ENCODE data around the gene FGD4.

Gene FGD4

GRCh38 chr12:32400114-32400672 lies 835 bp downstream of the FGD4 start:
- no peaks in the 10 kb centered on the region for H3F3A ChIP-seq (ENCODE audit: low read depth)
- H3K4me2 ChIP-seq (ENCODE audit: low read depth, low read length, poor library complexity, severe bottlenecking): no peak overlapping the region
- no peaks in the 10 kb centered on the region for H3K4me1 ChIP-seq (ENCODE audit: insufficient read depth, low read length, poor library complexity, severe bottlenecking)
- H2AFZ ChIP-seq (ENCODE audit: low read length): no peak overlapping the region
- no peaks in the 10 kb centered on the region for H3K27me3 ChIP-seq (ENCODE audit: insufficient read depth, low read length, poor library complexity, severe bottlenecking)
- H3K4me3 ChIP-seq (ENCODE audit: low read length, poor library complexity, severe bottlenecking): no peak overlapping the region
- no peaks in the 10 kb centered on the region for H3K9me3 ChIP-seq (ENCODE audit: insufficient read depth, low read depth, low read length)
- TF ChIP-seq EZH2phosphoT487 (IDR thresholded peaks at IDR 0.05; ENCODE audit: borderline replicate concordance) (no peak), CTCF (conservative IDR thresholded peaks at IDR 0.05; ENCODE audit: low read length) (no peak)
- H3K36me3 ChIP-seq (ENCODE audit: insufficient read depth, low read length): no peaks in the 10 kb centered on the region
- H3K9me2 ChIP-seq (replicated peaks; ENCODE audit: low read depth, low read length): no peaks in the 10 kb centered on the region
- H4K20me1 ChIP-seq (ENCODE audit: insufficient read depth, low read length, poor library complexity, severe bottlenecking): no peaks in the 10 kb centered on the region
- no peaks in the 10 kb centered on the region for H3K79me2 ChIP-seq (ENCODE audit: insufficient read depth, low read length)
- H3K9ac ChIP-seq (ENCODE audit: low read depth, low read length, poor library complexity, severe bottlenecking): no peak overlapping the region

DNA sequence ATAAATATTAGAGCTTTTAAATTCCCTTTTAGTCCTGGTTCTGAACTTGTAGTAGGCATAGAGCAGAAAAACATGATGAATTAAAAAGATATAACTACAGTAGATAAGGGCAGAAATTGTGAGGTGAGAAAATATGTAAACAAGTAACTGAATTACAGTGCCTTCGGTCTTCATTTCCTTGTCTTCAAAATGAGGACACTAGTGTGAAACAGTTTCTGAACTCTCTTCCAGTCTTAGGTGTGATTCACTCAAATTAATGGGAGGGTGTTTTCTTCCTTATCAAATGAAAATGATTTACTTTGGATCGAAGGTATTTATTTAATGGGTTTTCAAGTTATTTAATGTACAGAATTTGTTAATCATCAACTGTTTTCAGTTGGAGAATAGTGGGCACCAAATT lies 1.5 kb downstream of the FGD4 start:
- Histone ChIP-seq H3F3A (ENCODE audit: low read depth) (no peaks in the 10 kb centered on the region), H3K9ac (ENCODE audit: low read depth, low read length, poor library complexity, severe bottlenecking) (no peak overlapping the region), H3K4me3 (ENCODE audit: low read length, poor library complexity, severe bottlenecking) (no peak overlapping the region), H3K9me2 (replicated peaks; ENCODE audit: low read depth, low read length) (no peaks in the 10 kb centered on the region), H2AFZ (ENCODE audit: low read length) (no peak overlapping the region), H4K20me1 (ENCODE audit: insufficient read depth, low read length, poor library complexity, severe bottlenecking) (no peaks in the 10 kb centered on the region), H3K4me1 (ENCODE audit: insufficient read depth, low read length, poor library complexity, severe bottlenecking) (no peaks in the 10 kb centered on the region), H3K79me2 (ENCODE audit: insufficient read depth, low read length) (no peaks in the 10 kb centered on the region), H3K27me3 (ENCODE audit: insufficient read depth, low read length, poor library complexity, severe bottlenecking) (no peaks in the 10 kb centered on the region), H3K9me3 (ENCODE audit: insufficient read depth, low read depth, low read length) (no peaks in the 10 kb centered on the region), H3K4me2 (ENCODE audit: low read depth, low read length, poor library complexity, severe bottlenecking) (no peak overlapping the region), H3K36me3 (ENCODE audit: insufficient read depth, low read length) (no peaks in the 10 kb centered on the region)
- no peak for TF ChIP-seq EZH2phosphoT487 (IDR thresholded peaks at IDR 0.05; ENCODE audit: borderline replicate concordance)
- no peak for TF ChIP-seq CTCF (conservative IDR thresholded peaks at IDR 0.05; ENCODE audit: low read length)

GRCh38 chr12:32402170-32402569 lies 2.8 kb downstream of the FGD4 start:
- Histone ChIP-seq H3K27me3 (ENCODE audit: insufficient read depth, low read length, poor library complexity, severe bottlenecking) (no peaks in the 10 kb centered on the region), H3K9me2 (replicated peaks; ENCODE audit: low read depth, low read length) (no peaks in the 10 kb centered on the region), H2AFZ (ENCODE audit: low read length) (no peak overlapping the region), H3K79me2 (ENCODE audit: insufficient read depth, low read length) (no peaks in the 10 kb centered on the region), H3K4me3 (ENCODE audit: low read length, poor library complexity, severe bottlenecking) (no peak overlapping the region), H3K4me1 (ENCODE audit: insufficient read depth, low read length, poor library complexity, severe bottlenecking) (no peaks in the 10 kb centered on the region), H3K9ac (ENCODE audit: low read depth, low read length, poor library complexity, severe bottlenecking) (no peak overlapping the region), H3F3A (ENCODE audit: low read depth) (no peaks in the 10 kb centered on the region), H3K9me3 (ENCODE audit: insufficient read depth, low read depth, low read length) (no peaks in the 10 kb centered on the region), H4K20me1 (ENCODE audit: insufficient read depth, low read length, poor library complexity, severe bottlenecking) (no peaks in the 10 kb centered on the region), H3K36me3 (ENCODE audit: insufficient read depth, low read length) (no peaks in the 10 kb centered on the region), H3K4me2 (ENCODE audit: low read depth, low read length, poor library complexity, severe bottlenecking) (no peak overlapping the region)
- TF ChIP-seq EZH2phosphoT487 (IDR thresholded peaks at IDR 0.05; ENCODE audit: borderline replicate concordance): no peak
- TF ChIP-seq CTCF (conservative IDR thresholded peaks at IDR 0.05; ENCODE audit: low read length): no peak
